Panc1 (cell line): Measurements from ENCODE around the gene COQ9. TPM values are rescaled to one million over a fixed set of nuclear protein-coding genes. Genes with fewer than 3 reads are reported as not detected.

Experiments
- ATAC-seq: fragments of 200-7000 bp; cut with Tn5 transposase; 2 replicates; pipeline ENCODE4 v1.9.1; 2020; ENCODE audit warnings: mild to moderate bottlenecking, moderate library complexity
- BruUV-seq: library from RNA; stranded (reverse); fragments of 400-500 nt; replicated peaks from 2 replicates; lab custom pipeline; 2021; lab: Mats Ljungman, UMichigan
- CTCF ChIA-PET: fragments of 300-600 bp; sonication (Branson Sonifier 250); formaldehyde crosslinking; loops from one replicate; lab custom pipeline; 2022; ENCODE audit warnings: antibody characterized with exemption; lab: Charles Lee
- POLR2A ChIA-PET: fragments of 300-600 bp; sonication (Branson Sonifier 250); formaldehyde crosslinking; loops from one replicate; lab custom pipeline; 2022; ENCODE audit warnings: antibody characterized with exemption; lab: Charles Lee
- DNase-seq: peaks from one replicate; pipeline ENCODE4 v3.0.0-alpha.2; 2010; ENCODE audit warnings: low read depth, low spot score
- H3K27ac ChIP-seq: 2 replicates; pipeline ENCODE4 v1.5.1; 2011; ENCODE audit warnings: mild to moderate bottlenecking, low read length, inconsistent platforms
- H3K27me3 ChIP-seq: fragments of 200-500 bp; sonication (Bioruptor generic); 2 replicates; pipeline ENCODE4 v1.6.0; 2014; ENCODE audit warnings: low read length, inconsistent platforms; ENCODE audit not compliant: control insufficient read depth, insufficient read depth
- H3K36me3 ChIP-seq: fragments of 200-500 bp; sonication (Bioruptor generic); 2 replicates; pipeline ENCODE4 v1.5.1; 2014; ENCODE audit warnings: inconsistent platforms, mild to moderate bottlenecking, low read length, moderate library complexity; ENCODE audit not compliant: control insufficient read depth, insufficient read depth
- H3K4me1 ChIP-seq: 2 replicates; pipeline ENCODE4 v1.5.1; 2011; ENCODE audit warnings: inconsistent platforms, mild to moderate bottlenecking, low read length, moderate library complexity; ENCODE audit not compliant: control insufficient read depth, insufficient read depth
- H3K4me3 ChIP-seq, 2 experiments: 2 replicates each; pipeline ENCODE4 v1.5.1; 2011 to 2012; ENCODE audit warnings: low read depth in 2 of 2, low read length in 2 of 2, mild to moderate bottlenecking in 2 of 2, inconsistent platforms in 1 of 2, moderate library complexity in 1 of 2
- H3K9me3 ChIP-seq: fragments of 200-500 bp; sonication (Bioruptor generic); 2 replicates; pipeline ENCODE4 v1.5.1; 2014; ENCODE audit warnings: low read depth, mild to moderate bottlenecking, inconsistent platforms, low read length, moderate library complexity; ENCODE audit not compliant: control insufficient read depth, insufficient read depth
- CTCF ChIP-seq: fragments of 450-650 bp; IDR thresholded peaks from 2 replicates; pipeline ENCODE4 v1.5.1; 2017; ENCODE audit warnings: mild to moderate bottlenecking
- POLR2AphosphoS5 ChIP-seq: IDR thresholded peaks from 2 replicates; pipeline ENCODE4 v1.6.1; 2012; ENCODE audit warnings: mild to moderate bottlenecking, low read depth, low read length, moderate library complexity
- REST ChIP-seq, 2 experiments: IDR thresholded peaks; 2 replicates each; pipeline ENCODE4 v1.6.1; 2011 to 2012; ENCODE audit warnings: low read depth in 2 of 2, control low read depth in 1 of 2, low read length in 1 of 2, mild to moderate bottlenecking in 1 of 2, moderate library complexity in 1 of 2; ENCODE audit not compliant: insufficient read depth in 1 of 2
- SIN3A ChIP-seq: IDR thresholded peaks from 2 replicates; pipeline ENCODE4 v1.6.1; 2012; ENCODE audit warnings: low read depth, mild to moderate bottlenecking, low read length, moderate library complexity, borderline replicate concordance; ENCODE audit not compliant: insufficient read depth
- TCF7L2 ChIP-seq: IDR thresholded peaks from 2 replicates; pipeline ENCODE4 v1.6.1; 2011; ENCODE audit warnings: mild to moderate bottlenecking, low read depth, low read length, inconsistent platforms
- in situ Hi-C: cut with HindIII; loops from 2 replicates; pipeline ENCODE4 v1.10.0; 2016; ENCODE audit warnings: low sequenced_read_pairs, low pct_unique_long_range_greater_than_20kb
- intact Hi-C: fragments of 100-400 bp; cut with micrococcal nuclease; formaldehyde crosslinking; loops from one replicate; pipeline ENCODE4 v1.10.0; 2022; ENCODE audit not compliant: unreplicated experiment
- total RNA-seq: library from RNA; stranded (reverse); gene quantifications from one replicate; pipeline ENCODE4 v1.2.1, GENCODE V29; 2021; ENCODE audit not compliant: unreplicated experiment

The COQ9 gene
- total RNA-seq, 1 experiment from 2014 or later = 48.5 TPM

- no peak for ATAC-seq
- H3K4me3 ChIP-seq = no peak overlapping the region
- BruUV-seq = no TSS peak
- no peaks in the 10 kb centered on the region for H3K36me3 ChIP-seq
- no peaks in the 10 kb centered on the region for H3K27me3 ChIP-seq
- DNase-seq = no peak
- TF ChIP-seq CTCF (no peak), REST (IDR thresholded peaks at IDR 0.05; ENCODE audit: insufficient read depth in 1 of 2, low read depth in 2 of 2, low read length in 1 of 2) (no peak), SIN3A (no peak), TCF7L2 (no peak), POLR2AphosphoS5 (no peak)
- no peaks in the 10 kb centered on the region for H3K4me1 ChIP-seq
- ChIA-PET CTCF (no interaction called here), POLR2A (no interaction called here)
- intact Hi-C loops = no loop called here
- H3K27ac ChIP-seq = no peak overlapping the region
- H3K9me3 ChIP-seq = no peaks in the 10 kb centered on the region
- in situ Hi-C loops = no loop called here
Measured at GRCh38 chr16:57504001-57504400, 56.7 kb downstream of the COQ9 start.

GRCh38 chr16:57504491-57504890 is 57.2 kb downstream of the COQ9 start:
- no TSS peak for BruUV-seq
- ChIA-PET CTCF (no interaction called here), POLR2A (no interaction called here)
- Histone ChIP-seq H3K4me1 (no peaks in the 10 kb centered on the region), H3K27ac (no peak overlapping the region), H3K36me3 (no peaks in the 10 kb centered on the region), H3K4me3 (no peak overlapping the region), H3K9me3 (no peaks in the 10 kb centered on the region), H3K27me3 (no peaks in the 10 kb centered on the region)
- in situ Hi-C loops (no loop called here), intact Hi-C loops (no loop called here)
- no peak for TF ChIP-seq POLR2AphosphoS5
- no peak for TF ChIP-seq SIN3A
- no peak for TF ChIP-seq TCF7L2
- no peak for TF ChIP-seq CTCF
- no peak for TF ChIP-seq REST (IDR thresholded peaks at IDR 0.05; ENCODE audit: insufficient read depth in 1 of 2, low read depth in 2 of 2, low read length in 1 of 2)
- ATAC-seq (no peak), DNase-seq (no peak)
